NCI-H526 (cell line): ENCODE data around the gene ZBTB7A.

ENCODE experiments used
- DNase-seq, 2 experiments: peaks; one replicate each; lab custom pipeline; 2025; lab: John Stamatoyannopoulos, UW

ZBTB7A gene

DNA sequence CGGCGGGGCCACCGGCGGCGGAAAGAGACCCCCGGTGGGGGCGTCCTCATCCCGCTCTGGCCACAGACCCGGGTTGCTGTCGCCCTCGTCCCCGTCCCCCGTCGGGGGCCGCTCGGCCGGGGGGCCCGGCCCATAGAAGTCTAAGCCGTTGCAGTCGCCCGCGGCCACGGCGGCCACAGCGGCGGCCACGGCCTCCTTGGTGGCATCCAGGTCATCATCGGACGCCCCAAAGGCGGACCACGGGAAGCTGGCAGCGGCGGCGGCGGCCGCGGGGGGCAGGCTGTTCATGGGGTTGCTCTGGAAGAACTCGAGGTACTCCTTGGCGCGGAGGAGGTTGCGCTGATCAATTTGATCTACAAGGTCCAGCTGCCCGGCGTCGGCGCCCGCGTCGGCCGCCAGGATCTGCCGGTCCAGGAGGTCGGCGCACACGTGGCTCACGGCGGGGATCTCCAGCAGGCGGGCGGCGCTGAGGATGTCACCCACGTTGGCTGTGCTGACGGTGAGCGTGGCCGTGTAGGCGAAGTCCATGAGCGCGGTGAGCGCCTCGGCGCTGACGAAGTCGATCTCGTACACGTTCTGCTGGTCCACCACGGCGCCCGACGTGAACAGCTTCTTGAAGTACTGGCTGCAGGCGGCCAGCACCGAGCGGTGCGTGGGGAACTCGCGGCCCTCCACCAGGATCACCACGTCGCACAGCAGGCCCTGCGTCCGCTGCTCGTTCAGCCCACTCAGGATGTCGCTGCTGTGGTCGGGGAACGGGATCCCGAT is 12.1 kb downstream of the ZBTB7A start:
- DNase-seq = no peak

DNA sequence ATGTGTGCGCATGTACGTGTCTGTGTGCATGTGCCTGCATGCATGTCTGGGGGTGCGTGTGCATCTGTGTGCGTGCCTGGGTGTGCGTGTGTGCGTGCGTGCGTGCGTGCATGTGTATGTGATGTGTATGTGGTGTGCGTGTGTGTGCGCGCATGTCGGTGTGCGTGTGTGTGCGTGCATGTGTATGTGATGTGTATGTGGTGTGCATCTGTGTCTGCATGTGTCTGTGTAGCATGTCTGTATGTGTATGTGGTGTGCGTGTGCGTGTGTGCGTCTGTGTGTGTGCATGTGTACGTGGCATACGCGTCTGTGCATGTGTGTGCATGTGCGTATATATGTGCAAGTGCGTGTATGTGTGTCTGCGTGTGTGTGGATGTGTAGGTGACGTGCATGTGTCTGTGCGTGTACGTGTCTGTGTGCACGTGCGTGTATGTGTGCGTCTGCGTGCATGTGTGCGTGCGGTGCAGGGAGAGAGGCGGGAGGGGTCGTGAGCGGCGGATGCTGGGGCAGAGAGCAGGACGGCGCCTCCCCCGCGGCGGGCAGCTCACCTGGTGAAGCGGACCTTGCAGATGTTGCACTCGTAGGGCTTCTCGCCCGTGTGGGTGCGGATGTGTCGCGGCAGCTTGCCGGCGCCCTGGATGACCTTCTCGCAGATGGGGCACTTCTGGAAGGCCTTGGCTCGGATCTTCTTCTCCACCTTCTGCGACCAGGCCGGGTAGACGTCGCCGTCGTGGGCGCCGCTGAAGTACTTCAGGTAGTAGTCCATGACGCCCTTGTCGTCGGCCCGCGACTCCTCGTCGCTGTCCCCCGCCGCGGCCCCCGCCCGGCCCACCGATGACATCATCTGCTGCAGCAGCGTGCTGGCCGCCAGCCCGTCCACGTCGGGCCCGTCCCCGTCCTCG is 13.0 kb downstream of the ZBTB7A start:
- no peak for DNase-seq

DNA sequence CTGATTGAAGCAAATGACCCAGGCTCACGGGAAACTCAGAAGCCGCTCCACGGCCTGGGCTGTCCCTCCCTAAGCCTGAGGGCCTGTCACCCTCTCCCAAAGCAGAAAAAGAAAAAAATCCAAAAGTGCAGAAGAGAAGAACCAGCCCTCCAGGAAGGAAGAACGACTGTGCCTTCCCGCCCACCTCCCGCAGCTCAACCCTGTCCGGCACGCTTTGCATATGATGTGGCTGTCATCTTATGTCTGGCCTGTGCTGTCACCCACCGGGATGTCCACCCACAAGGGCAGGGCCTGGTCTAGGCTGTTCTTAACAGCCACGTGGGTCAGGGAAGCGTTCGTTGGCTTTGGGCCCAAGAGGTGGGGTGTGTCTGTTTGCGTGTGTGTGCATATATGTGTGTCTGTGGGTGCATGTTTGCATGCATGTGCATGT is 13.7 kb downstream of the ZBTB7A start:
- DNase-seq = no peak

DNA sequence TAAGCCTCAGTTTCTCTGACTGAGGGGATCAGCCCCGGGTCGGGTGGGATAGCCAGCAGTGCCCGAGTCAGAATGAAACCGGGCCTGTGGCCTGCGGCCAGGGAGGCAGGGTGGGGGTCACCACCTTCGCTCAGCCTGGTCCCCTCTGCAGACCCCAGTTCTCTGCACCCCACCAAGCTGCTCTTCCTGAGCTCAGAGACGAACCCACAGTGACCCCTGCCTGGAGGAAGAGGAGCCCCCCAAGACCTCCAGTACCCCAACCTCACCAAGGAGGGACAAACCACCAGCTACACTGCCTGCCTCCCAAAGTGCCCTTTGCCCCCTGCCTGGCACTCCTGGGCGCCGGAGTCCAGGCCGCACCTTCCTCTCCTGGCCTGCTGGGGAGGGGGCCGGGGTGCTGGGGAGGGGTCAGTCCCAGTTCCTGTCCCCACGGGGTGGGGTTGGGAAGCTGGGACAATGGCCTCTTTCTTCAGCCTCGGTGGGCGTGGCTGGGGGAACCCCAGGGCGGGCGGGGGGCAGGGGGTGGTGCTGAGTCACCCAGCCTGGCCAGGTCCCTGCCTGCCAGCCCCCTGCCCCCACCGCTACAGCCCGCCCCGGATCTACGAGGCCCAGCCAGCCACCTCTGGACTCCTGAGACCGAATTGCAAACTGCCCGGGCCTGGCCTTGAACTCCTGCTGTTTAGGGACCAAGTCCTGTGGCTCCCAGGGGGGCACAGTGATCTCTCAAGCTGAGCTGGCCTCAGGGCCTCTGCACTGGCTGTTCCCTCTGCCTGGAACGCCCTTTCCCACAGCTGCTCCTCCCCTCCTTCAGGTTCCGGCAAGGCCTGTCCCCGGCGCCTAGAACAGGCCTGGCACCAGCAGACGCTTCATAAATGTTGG is 14.3 kb downstream of the ZBTB7A start:
- no peak for DNase-seq

DNA sequence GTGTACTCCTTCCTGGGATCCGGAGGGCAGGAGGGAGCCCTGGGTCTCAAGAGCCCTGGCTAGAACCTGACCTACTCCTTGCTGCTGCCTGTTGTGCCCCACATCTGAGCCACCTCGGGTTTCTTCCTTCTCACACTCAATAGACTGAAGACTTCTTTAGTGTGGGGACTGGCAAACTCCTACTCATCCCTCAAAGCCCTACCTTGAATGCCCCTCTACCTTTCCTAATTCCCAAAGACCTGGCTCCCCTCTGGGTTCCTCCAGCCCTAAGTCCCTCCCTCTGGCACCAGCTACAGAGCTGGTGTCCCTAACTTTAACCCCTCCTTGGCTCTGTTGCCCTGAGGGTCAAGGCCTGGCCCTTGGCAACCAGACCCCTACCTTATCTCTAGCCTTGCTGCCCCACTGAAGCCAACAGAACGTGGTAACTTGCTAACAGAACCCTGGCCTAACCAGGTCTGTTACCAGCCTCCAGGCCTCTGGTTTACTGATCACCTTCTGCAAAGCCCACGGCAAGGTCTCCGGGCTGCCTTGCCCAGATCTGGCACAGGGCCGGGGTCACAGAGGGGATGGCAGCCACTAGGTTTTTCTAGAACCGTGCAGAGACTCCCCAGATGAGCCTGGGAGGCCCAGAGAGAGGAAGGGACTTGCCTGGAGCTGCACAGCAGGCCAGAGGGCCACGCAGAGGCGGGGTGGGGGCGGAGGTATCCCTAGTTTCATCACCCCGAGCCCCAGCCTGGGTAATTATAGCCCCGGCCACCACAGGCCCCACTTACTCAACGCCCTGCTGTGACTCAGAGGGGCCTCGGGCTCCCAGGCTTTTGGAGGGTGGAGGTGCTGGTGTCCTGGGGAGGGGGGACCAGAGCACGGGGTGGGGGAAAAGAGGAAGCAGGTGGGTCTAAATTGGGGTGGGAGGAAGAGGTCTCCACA is 15.3 kb downstream of the ZBTB7A start:
- no peak for DNase-seq

DNA sequence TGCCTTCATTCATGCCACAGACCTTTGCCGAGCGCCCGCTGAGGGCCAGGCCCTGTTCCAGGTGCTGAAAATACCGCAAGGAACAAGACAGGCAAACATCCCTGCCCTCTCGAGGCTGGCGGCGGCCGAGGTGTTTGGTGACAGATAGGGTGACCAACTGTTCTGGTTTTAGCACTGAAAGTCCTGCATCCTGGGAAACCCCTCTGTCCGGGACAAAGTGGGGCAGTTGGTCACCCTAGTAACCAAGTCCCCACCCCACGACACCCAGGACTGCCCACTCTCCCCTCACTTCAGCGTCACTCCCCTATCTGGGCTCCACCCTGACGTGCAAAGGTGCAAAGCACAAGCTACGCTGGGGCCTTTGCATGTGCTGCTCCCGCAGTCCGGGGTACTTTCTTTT is 17.3 kb downstream of the ZBTB7A start:
- DNase-seq = no peak

DNA sequence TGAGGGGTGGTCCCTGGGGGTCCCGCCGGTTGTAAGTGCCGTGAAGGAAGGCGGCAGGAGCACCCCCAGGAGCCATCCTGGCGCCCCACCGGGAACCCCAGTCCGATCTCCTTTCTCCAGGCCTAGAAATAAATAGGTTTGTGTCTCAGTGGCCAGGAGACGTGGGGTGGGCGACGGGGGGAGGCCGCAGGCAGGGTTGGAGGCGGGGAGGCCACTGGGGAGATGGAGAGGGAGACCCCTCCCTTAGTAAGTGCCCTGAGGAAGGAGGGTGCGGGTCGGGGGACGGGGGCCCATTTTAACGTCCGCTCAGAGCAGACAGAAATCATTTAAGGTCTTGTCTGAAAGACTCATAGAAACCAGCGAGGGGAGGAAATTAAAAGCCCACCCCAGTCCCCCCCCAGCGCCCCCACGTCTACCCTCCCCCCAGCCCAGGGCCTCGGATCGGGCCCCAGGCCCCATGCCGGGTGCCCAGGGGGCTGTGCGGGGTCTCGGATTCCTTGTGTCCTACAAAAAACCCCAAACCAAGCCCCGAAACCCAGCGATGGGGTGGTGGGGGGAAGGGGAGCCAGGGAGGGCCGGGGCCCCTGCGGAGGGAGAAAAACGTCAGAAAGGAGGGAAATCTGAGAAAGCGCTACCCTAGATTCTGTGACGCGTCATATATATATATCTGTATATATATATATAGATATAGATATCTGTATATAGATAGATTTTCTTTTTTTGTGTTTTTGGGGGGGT is 19.6 kb downstream of the ZBTB7A start:
- DNase-seq = no peak

DNA sequence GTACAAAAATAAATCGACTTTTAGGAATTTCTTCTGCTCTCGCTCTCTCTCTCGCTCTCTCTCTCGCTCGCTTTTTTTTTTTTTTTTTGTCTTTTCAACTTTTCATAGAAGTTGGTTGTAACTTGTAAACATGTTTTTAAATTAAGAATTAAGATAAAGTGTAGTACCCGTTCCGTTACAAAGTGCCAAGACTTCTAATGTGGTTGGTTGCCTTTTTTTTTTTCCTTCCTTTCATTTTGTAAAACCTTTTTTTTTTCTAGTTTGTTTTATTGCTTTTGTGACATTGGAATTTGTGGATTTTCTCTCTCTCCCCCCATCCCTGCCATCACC is 20.4 kb downstream of the ZBTB7A start:
- DNase-seq = no peak

DNA sequence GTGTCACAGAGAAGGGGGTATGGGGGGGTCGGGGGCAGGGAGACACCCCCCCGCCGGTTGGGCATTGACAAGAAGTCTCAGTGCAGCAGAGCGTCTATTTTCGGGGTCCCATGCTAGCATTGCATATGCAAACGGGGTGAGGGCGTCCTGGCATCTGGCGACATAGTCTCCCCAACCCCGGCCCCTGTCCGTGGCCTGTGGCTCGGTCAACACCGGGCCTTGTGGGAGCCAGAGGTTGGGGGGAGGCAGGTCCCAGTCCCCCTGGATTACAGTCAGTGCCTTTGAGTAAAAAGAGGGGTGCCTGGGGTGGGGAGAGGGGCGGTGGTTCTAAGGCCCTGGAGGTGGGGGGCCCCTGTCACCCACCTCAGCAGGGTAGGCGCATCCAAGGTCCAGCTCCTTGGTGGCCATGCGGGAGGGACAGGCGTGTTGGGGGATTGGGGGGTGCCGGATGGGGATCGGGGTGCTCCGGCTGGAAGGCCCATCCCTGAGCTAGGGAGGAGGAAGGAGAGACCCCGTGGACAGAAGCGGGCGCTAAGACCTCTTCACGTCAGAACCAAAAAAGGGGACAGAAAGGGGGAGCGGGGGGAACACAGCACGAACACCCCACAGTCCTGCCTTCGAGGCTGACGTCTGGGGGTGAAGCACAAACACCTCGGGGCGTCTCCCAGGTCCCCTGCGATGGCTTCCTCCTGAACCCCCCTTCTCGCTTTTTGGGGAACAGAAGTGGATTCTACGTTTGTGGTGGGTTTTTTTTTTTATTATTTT is 20.9 kb downstream of the ZBTB7A start:
- no peak for DNase-seq

DNA sequence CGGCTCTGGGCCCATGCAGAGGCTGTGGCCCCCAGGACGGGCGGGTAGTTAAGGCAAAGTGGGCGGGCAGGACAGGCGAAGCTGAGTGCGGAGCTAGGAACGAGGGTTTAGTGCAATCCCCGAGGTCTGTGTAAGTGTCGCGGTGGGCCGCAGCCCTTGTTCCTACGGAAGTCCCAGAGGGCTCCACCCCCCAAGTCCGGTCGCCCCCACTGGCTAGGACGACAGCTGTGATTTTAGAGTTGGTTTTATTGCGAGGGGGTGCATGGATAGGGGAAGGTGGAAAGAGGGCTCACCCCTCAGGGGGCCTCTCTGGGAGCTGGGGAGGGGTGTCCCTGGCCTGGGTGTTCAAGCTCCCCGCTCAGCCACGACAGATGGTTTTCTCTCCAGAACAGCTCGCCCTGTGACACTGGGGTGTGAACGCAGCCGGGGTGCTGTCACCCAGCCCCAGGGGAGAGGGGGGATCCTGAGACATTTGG is 21.7 kb downstream of the ZBTB7A start:
- no peak for DNase-seq

DNA sequence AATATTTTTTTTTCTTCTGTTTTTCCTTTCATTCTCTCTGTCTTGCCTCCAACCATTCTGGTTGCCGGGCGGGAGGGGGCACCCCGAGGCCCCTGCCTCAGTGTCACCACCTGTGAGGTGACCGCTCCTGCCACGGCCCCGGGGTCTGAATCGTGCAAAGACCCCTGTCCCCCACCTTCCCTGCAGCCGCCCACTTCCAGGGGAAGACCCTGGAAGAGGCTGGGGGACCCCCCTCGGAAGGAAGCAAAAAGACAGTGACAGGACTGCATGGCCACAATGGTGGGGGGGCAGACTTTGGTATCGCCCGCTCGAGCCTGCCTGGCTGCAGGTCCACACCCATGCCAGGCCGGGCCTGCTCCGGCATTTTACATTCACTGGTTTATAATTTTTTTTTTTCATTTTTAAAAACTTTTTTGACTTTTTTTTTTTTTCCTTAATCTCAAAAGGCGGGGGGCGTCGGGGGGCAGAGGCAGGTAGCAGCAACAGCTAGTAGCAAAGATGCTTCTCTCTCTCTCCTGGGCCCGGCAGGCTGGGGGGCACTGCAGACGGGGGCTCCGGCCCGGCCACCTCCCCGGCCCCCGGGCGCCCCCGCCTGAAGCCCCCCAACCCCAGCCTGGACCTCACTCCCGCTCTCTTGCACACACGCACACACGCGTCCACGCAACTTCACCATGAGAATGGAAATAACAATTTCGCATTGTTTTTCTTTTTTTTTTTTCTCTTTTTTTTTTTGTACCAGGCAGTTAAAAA is 22.6 kb downstream of the ZBTB7A start:
- DNase-seq = no peak

DNA sequence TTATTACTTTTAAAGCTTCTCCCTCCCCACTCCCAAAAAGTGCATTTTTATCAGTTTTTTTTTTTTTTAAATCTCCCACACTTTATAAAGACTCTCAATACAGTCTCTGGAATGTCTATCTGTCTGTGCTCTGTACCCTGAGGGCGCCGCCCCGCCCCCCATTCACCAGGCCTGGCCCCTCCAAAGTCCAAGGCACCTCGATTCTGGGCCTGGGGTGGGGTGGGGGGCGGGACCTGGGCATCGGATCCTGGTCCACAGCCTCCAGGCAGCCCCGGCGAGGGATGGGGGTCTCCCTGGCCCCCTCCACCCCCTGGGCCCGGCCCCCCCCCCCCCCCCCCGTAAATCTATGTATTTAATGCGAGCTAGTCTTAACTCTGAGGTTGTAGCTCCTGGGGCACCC is 23.3 kb downstream of the ZBTB7A start:
- no peak for DNase-seq

DNA sequence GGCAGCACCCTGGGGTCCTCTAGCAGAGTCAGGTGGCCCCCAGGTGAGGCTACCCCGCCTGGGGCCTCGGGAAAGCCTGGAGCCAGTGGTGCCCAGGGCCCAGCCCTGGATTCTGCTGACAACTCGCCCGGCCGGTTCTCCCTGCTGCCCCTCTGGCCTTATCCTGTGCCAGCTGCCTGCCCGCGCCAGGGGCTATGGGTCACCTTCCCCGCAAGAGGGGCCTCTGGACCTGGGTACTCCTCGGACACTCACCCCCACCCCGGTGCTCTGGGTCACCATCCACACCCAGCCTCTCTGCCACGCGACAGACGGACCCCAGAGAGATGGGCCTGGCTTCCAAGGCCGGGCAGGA is 24.0 kb downstream of the ZBTB7A start:
- DNase-seq = no peak

DNA sequence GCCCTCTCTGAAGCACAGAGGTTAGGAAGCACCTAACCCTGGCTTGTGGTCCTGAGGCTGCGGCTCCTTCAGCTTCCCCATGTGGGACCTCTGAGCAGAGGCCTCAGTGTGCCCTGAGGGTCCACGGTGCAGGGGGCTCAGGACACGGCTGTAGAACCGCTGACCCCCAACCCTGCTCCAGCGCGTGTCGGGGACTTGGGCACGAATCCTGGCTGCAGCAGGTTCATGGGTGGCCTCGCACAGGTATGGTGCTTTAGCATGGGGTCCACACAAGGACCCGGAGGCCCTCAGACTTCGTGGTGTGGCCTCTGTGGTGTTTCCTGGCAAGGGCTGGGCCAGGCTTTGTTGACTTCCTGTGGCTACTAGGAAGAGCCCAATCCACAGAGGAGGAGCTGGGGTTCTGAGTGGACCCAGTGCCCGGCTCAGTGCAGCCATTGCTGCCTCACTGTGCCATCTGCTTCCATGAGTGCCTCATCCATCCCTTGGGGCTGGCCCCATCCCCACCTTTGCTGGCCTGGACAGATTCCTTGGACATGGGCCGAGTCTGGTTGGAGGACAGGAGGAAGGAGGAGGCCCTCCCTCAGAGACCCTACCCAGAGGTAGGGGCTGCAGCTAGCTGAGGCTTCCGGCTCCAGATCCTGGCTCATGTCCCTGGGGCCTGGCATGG is 24.5 kb downstream of the ZBTB7A start:
- DNase-seq = no peak

DNA sequence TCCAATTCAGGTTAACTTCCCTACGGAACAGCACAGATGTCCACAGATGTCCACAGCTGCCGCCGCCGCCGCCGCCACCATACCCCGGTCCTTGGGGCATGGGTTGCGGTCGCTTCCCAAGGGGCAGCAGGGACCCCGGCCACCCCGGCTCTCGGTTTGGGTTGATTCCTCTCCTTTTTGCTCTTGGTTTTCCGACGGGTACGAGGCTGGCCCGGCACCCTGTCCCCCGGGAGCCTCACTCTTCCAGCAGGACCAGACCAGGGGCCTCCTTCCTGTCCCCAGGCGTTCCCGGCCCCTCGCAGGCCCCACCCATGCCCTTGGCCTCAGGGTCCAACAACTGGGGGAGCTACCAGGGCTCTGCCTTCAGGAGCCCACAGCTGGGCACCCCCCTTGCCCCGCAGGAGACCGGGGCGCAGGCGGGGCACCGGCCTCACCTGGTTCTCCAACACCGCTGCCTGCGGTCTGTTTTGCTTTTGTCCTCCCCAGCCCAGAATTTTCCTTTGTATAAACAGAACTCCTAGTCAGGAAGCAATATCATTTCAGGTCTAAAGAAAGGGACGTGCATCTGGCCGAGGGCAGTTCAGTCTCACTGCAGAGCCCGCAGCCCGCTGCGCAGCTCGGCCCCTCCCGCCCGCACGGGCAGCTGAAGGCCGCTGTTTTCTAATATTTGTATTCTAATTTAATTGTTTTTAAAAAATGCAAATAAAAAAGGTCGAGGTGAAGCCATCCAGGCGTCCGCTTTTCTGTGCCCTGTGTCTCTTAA is 27.9 kb downstream of the ZBTB7A start:
- DNase-seq = no peak

DNA sequence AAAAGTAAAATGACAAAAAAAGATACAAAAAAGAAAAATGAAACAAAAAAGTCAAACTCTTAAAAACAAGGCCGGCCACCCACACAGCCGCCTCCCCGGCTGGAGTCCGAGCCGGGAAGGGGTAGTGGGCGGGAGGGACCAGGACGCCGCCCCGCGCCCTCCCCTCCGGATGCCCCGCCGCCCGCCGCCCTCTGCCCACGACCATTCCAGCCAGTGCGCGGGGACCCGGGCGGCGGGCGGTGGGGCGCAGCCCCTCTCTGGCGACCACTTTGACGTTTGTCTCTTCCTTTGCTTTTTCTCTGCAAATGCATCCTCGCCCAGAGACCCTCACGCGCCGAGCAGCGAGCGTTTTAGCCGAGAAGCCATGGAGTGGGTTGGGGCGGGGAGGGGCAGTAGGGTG is 28.6 kb downstream of the ZBTB7A start:
- no peak for DNase-seq

DNA sequence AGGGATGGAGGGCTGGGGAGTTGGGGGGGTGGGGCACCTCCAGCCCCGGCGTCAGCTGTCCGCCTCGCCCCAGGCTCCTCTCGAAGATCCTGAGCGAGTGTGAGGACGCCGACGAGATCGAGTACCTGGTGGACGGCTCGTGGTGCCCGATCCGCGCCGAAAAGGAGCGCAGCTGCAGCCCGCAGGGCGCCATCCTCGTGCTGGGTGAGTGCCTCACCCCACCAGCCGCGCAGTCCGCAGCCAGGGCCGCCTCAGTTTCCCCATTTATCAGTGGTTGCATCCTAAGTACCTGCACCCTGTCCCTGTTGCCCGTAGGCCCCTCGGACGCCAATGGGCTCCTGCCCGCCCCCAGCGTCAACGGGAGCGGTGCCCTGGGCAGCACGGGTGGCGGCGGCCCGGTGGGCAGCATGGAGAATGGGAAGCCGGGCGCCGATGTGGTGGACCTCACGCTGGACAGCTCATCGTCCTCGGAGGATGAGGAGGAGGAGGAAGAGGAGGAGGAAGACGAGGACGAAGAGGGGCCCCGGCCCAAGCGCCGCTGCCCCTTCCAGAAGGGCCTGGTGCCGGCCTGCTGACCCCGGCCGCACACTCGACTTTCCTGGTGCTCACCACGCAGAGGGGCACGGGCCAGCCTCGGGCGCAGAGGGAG is 29.3 kb downstream of the ZBTB7A start:
- no peak for DNase-seq
